Parathyroid adenoma (tissue), 2 donors: ENCODE results near the gene UBE4A.
"Not testable (repeated sequence)": the region's sequence is repeated elsewhere in the genome, so short reads cannot be mapped to it uniquely, and the experiment has no call there.

Experiments
- H2AFZ ChIP-seq: fragments of 300-600 bp; sonication (generic); one replicate; pipeline ENCODE4 v1.7.0; 2017; ENCODE audit warnings: antibody characterized with exemption, mild to moderate bottlenecking
- H3K27ac ChIP-seq: fragments of 300-600 bp; sonication (generic); one replicate; pipeline ENCODE4 v1.7.0; 2017
- H3K27me3 ChIP-seq: fragments of 300-600 bp; sonication (generic); one replicate; pipeline ENCODE4 v1.7.0; 2017; ENCODE audit warnings: low read length; ENCODE audit not compliant: control insufficient read depth, insufficient read depth
- H3K36me3 ChIP-seq: fragments of 300-600 bp; sonication (generic); one replicate; pipeline ENCODE4 v1.7.0; 2017; ENCODE audit warnings: low read length; ENCODE audit not compliant: control insufficient read depth, insufficient read depth
- H3K4me1 ChIP-seq: fragments of 300-600 bp; sonication (generic); one replicate; pipeline ENCODE4 v1.7.0; 2017; ENCODE audit warnings: control low read depth
- H3K4me2 ChIP-seq: fragments of 300-600 bp; sonication (generic); one replicate; pipeline ENCODE4 v1.7.0; 2017; ENCODE audit warnings: low read length
- H3K4me3 ChIP-seq: fragments of 300-600 bp; sonication (generic); one replicate; pipeline ENCODE4 v1.7.0; 2017; ENCODE audit warnings: low read depth, low read length
- H3K79me2 ChIP-seq: fragments of 300-600 bp; sonication (generic); one replicate; pipeline ENCODE4 v1.7.0; 2017; ENCODE audit warnings: control low read depth
- H3K9ac ChIP-seq: fragments of 300-600 bp; sonication (generic); one replicate; pipeline ENCODE4 v1.7.0; 2017; ENCODE audit warnings: mild to moderate bottlenecking
- H3K9me3 ChIP-seq: fragments of 300-600 bp; sonication (generic); one replicate; pipeline ENCODE4 v1.7.0; 2017; ENCODE audit warnings: low read length; ENCODE audit not compliant: control insufficient read depth
- CTCF ChIP-seq: fragments of 300-600 bp; sonication (generic); IDR thresholded peaks from one replicate; pipeline ENCODE4 v1.7.0; 2017; ENCODE audit warnings: antibody characterized with exemption, mild to moderate bottlenecking
- donor health status: primary hyperparathyroidism.

The UBE4A gene

GRCh38 chr11:118401151-118401879, 41.9 kb downstream of the UBE4A start, which contains the start of gene ATP5MG:
Gene ATP5MG, plus strand, starts transcription at chr11:118401606. Its CDS starts 60 bp downstream, at chr11:118401666.
- Histone ChIP-seq H2AFZ (peak within 1 kb of the TSS; percentile 90), H3K36me3 (no peaks in the 10 kb centered on the region), H3K9ac (peak within 1 kb of the TSS; percentile 63), H3K4me1 (no peaks in the 10 kb centered on the region), H3K27me3 (no peaks in the 10 kb centered on the region), H3K4me2 (peak within 1 kb of the TSS; percentile 88), H3K4me3 (peak within 1 kb of the TSS; percentile 87), H3K9me3 (no peaks in the 10 kb centered on the region), H3K79me2 (peaks cover 20% of the 10 kb centered on the region), H3K27ac (peak within 1 kb of the TSS; percentile 95)
- no peak for TF ChIP-seq CTCF

- no peaks in the 10 kb centered on the region for H3K4me1 ChIP-seq
- no peaks in the 10 kb centered on the region for H3K36me3 ChIP-seq
- peaks cover 20% of the 10 kb centered on the region for H3K79me2 ChIP-seq
- no peaks in the 10 kb centered on the region for H3K27me3 ChIP-seq
- H3K4me2 ChIP-seq: peak overlapping the region; percentile 88
- H3K27ac ChIP-seq: peak overlapping the region; percentile 95
- peak overlapping the region; percentile 90 for H2AFZ ChIP-seq
- peak overlapping the region; percentile 63 for H3K9ac ChIP-seq
- H3K9me3 ChIP-seq: no peaks in the 10 kb centered on the region
- no peak for TF ChIP-seq CTCF
- H3K4me3 ChIP-seq: peak overlapping the region; percentile 87
Observed at GRCh38 chr11:118401880-118402590, 42.6 kb downstream of the UBE4A start.

GRCh38 chr11:118402594-118402993, 43.2 kb downstream of the UBE4A start:
- not testable (repeated sequence) for H3K9me3 ChIP-seq, H3K4me1 ChIP-seq, H2AFZ ChIP-seq, H3K36me3 ChIP-seq, H3K27ac ChIP-seq, H3K27me3 ChIP-seq, H3K9ac ChIP-seq
- Histone ChIP-seq H3K79me2 (peaks cover 23% of the 10 kb centered on the region), H3K4me2 (peak overlapping the region; percentile 88), H3K4me3 (peak overlapping the region; percentile 87)

GRCh38 chr11:118406599-118407166, 47.3 kb downstream of the UBE4A start:
- no peaks in the 10 kb centered on the region for H3K9me3 ChIP-seq
- no peak overlapping the region for H3K27ac ChIP-seq
- H3K79me2 ChIP-seq: peaks cover 23% of the 10 kb centered on the region
- H3K4me2 ChIP-seq: no peak overlapping the region
- TF ChIP-seq CTCF: no peak
- H3K36me3 ChIP-seq: no peaks in the 10 kb centered on the region
- no peak overlapping the region for H2AFZ ChIP-seq
- H3K9ac ChIP-seq: no peak overlapping the region
- H3K4me3 ChIP-seq: no peak overlapping the region
- H3K27me3 ChIP-seq: no peaks in the 10 kb centered on the region
- no peaks in the 10 kb centered on the region for H3K4me1 ChIP-seq

GRCh38 chr11:118410055-118410745, 50.8 kb downstream of the UBE4A start:
- no peaks in the 10 kb centered on the region for H3K9me3 ChIP-seq
- H3K4me1 ChIP-seq: no peaks in the 10 kb centered on the region
- H3K27me3 ChIP-seq: no peaks in the 10 kb centered on the region
- H3K79me2 ChIP-seq: peaks cover 3% of the 10 kb centered on the region
- no peak overlapping the region for H3K27ac ChIP-seq
- no peak overlapping the region for H3K9ac ChIP-seq
- H3K4me3 ChIP-seq: no peak overlapping the region
- no peaks in the 10 kb centered on the region for H3K36me3 ChIP-seq
- TF ChIP-seq CTCF: no peak
- no peak overlapping the region for H2AFZ ChIP-seq
- H3K4me2 ChIP-seq: no peak overlapping the region
